AG10803 (cell line): ENCODE results near the gene BAG2.

Experiments
- DNase-seq: peaks from one replicate; pipeline ENCODE4 v3.0.0; 2010; ENCODE audit warnings: low read depth
- H3K4me3 ChIP-seq: 2 replicates; pipeline ENCODE4 v1.5.1; 2011; ENCODE audit warnings: mild to moderate bottlenecking, low read length, control low read depth
- CTCF ChIP-seq: conservative IDR thresholded peaks from 2 replicates; pipeline ENCODE4 v1.5.1; 2011; ENCODE audit warnings: mild to moderate bottlenecking, low read length, control low read depth, inconsistent platforms

Gene BAG2

DNA sequence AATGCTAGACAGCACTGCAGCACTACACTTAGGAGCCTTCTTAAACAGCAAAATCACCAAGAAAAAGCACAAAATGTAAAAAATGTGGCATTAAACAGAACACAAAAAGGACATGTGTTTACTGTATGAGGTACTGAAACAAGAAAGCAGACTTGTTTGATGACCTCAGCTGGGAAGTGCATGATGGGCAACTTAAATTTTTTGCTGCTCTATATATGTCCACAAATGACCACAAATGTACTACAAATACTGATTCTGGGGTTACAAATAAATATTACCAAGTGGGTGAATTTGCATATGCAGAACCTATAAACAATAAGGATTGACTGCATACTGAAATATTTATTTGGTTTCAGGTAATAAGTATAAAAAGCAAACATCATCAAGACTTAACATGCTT, 36.9 kb downstream of the BAG2 start:
- no peak overlapping the region for H3K4me3 ChIP-seq
- no peak for DNase-seq
- no peak for TF ChIP-seq CTCF

GRCh38 chr6:57210060-57210459, 37.9 kb downstream of the BAG2 start:
- H3K4me3 ChIP-seq, result no peak overlapping the region
- DNase-seq, result no peak
- no peak for TF ChIP-seq CTCF

DNA sequence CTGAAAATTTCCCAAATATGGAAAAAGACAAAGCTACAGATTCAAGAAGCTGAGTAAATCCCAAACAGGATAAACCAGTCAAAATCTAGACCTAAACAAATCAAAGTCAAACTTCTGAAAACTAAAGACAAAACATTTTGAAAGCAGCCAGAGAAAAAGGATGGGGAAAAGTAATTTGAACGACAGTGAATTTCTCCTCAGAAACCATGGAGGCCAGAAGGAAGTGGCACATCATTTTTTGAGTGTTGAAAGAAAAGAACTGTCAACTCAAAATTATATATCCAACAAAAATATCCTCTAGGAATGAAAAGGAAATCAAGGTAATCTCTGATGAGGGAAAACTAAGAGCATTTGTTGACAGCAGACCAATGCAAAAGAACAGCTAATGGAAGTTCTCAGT, 43.1 kb downstream of the BAG2 start:
- H3K4me3 ChIP-seq, result no peak overlapping the region
- no peak for TF ChIP-seq CTCF
- no peak for DNase-seq

- no peak overlapping the region for H3K4me3 ChIP-seq
- 0 out of 2 replicates have a peak, but pooled peaks have one; percentile 1 for TF ChIP-seq CTCF
- peak; percentile 39 for DNase-seq
Measured at GRCh38 chr6:57216235-57217101, 44.3 kb downstream of the BAG2 start.

GRCh38 chr6:57217270-57217669, 45.1 kb downstream of the BAG2 start:
- no peak for TF ChIP-seq CTCF
- H3K4me3 ChIP-seq, result no peak overlapping the region
- no peak for DNase-seq

DNA sequence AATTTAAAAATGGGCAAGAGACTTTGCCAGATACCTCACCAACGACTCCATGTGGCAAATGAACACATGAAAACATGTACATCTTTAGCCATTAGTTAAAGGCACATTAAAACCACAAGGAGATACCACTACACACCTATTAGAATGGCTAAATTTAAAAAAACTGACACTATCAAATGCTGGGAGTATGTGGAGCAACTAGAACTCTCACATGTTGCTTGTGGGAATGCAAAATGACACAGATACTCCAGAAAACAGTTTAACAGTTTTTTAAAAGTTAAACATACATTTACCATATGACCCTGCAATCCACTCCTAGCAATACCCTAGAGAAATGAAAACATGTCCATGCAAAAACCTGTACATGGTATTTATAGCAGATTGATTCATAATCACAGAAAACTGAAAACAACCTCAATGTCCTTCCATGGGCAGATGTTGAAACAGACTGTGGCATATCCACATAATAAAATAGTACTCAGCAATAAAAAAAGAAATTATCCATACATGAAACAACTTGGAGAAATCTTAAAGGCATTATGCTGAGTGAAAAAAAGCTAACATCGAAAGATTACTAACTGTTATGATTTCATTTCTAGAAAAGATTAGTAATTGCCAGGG, 48.1 kb downstream of the BAG2 start:
- no peak for TF ChIP-seq CTCF
- DNase-seq, result no peak
- H3K4me3 ChIP-seq, result peak overlapping the region; percentile 76
